H1 (cell line): ENCODE results near the gene ELMO1.

Source experiments
- EZH2 ChIP-seq: fragments of 200-600 bp; sonication (generic); IDR thresholded peaks from 2 replicates; pipeline ENCODE4 v1.7.1; 2012; ENCODE audit warnings: low read depth, mild to moderate bottlenecking, moderate library complexity, low read length, inconsistent platforms; ENCODE audit not compliant: severe bottlenecking
- FOSL1 ChIP-seq: IDR thresholded peaks from 2 replicates; pipeline ENCODE4 v1.6.1; 2011; ENCODE audit warnings: mild to moderate bottlenecking, low read depth, low read length, moderate library complexity; ENCODE audit not compliant: insufficient read depth
- KDM5A ChIP-seq: fragments of 200-600 bp; IDR thresholded peaks from 2 replicates; pipeline ENCODE4 v1.7.1; 2012; ENCODE audit warnings: mild to moderate bottlenecking, low read length, inconsistent platforms, mixed read lengths
- RAD21 ChIP-seq, 2 experiments: IDR thresholded peaks in 1 of 2; conservative IDR thresholded peaks in 1 of 2; 2 replicates each; pipeline ENCODE4 v1.6.1; 2011; ENCODE audit warnings: low read depth in 2 of 2, low read length in 2 of 2, improper control_type of control experiment in 1 of 2, inconsistent platforms in 1 of 2, mild to moderate bottlenecking in 1 of 2, moderate library complexity in 1 of 2
- RFX5 ChIP-seq: IDR thresholded peaks from 2 replicates; pipeline ENCODE4 v1.6.1; 2011; ENCODE audit warnings: low read depth, low read length, improper control_type of control experiment, borderline replicate concordance
- SRF ChIP-seq: IDR thresholded peaks from 2 replicates; pipeline ENCODE4 v1.6.1; 2011; ENCODE audit warnings: mild to moderate bottlenecking, low read depth, low read length, moderate library complexity
- SUZ12 ChIP-seq: fragments of 200-600 bp; sonication (generic); IDR thresholded peaks from 2 replicates; pipeline ENCODE4 v1.6.1; 2012; ENCODE audit warnings: mild to moderate bottlenecking, inconsistent platforms, low read length, moderate library complexity, mixed read lengths
- TAF1 ChIP-seq: IDR thresholded peaks from 2 replicates; pipeline ENCODE4 v1.6.1; 2011; ENCODE audit warnings: mild to moderate bottlenecking, low read depth, low read length
- TBP ChIP-seq: IDR thresholded peaks from 2 replicates; pipeline ENCODE4 v1.6.1; 2011; ENCODE audit warnings: low read depth, low read length, improper control_type of control experiment
- TCF12 ChIP-seq: IDR thresholded peaks from 2 replicates; pipeline ENCODE4 v1.6.1; 2011; ENCODE audit warnings: low read depth, mild to moderate bottlenecking, low read length
- YY1 ChIP-seq: IDR thresholded peaks from 2 replicates; pipeline ENCODE4 v1.6.1; 2011; ENCODE audit warnings: low read depth, mild to moderate bottlenecking, low read length
- ZNF274 ChIP-seq: IDR thresholded peaks from 2 replicates; pipeline ENCODE4 v1.7.0; 2012; ENCODE audit warnings: low read length, borderline replicate concordance; ENCODE audit errors: extremely low read depth
- TF ChIP-seq, protein P1 (sequence below), 3 experiments: IDR thresholded peaks; 1 replicate in 2 of 3; 2 replicates in 1 of 3; pipeline versions ENCODE4 v1.5.1 to v1.6.1; 2011; ENCODE audit warnings: low read length in 3 of 3, mild to moderate bottlenecking in 3 of 3, inconsistent platforms in 2 of 3, low read depth in 1 of 3, moderate library complexity in 1 of 3; ENCODE audit not compliant: insufficient read depth in 1 of 3; ENCODE audit errors: control extremely low read depth in 1 of 3
- TF ChIP-seq, protein P2 (sequence below): IDR thresholded peaks from 2 replicates; pipeline ENCODE4 v1.6.1; 2011; ENCODE audit warnings: low read depth, mild to moderate bottlenecking, low read length; ENCODE audit not compliant: insufficient read depth

DNA sequence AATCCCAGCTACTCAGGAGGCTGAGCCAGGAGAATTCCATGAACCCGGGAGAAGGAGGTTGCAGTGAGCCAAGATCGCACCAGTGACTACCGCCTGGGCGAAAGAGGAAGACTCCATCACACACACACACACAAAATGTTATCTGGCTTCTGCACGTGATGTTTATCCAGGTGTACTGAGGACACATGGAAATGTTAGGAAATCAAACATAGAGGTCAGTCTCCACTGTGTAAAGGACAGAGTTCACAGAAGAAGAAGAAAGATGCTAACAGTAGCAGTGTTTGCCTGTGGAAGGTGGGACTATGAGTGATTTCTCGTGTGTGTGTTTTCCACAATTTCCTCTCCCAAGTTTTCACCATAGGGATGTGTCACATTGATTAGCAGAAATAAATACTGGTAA is 256.9 kb downstream of the ELMO1 start:
- TF ChIP-seq, protein P1, sequence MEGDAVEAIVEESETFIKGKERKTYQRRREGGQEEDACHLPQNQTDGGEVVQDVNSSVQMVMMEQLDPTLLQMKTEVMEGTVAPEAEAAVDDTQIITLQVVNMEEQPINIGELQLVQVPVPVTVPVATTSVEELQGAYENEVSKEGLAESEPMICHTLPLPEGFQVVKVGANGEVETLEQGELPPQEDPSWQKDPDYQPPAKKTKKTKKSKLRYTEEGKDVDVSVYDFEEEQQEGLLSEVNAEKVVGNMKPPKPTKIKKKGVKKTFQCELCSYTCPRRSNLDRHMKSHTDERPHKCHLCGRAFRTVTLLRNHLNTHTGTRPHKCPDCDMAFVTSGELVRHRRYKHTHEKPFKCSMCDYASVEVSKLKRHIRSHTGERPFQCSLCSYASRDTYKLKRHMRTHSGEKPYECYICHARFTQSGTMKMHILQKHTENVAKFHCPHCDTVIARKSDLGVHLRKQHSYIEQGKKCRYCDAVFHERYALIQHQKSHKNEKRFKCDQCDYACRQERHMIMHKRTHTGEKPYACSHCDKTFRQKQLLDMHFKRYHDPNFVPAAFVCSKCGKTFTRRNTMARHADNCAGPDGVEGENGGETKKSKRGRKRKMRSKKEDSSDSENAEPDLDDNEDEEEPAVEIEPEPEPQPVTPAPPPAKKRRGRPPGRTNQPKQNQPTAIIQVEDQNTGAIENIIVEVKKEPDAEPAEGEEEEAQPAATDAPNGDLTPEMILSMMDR (IDR thresholded peaks at IDR 0.05; ENCODE audit: control extremely low read depth in 1 of 3, insufficient read depth in 1 of 3, low read depth in 1 of 3, low read length in 3 of 3) = no peak
- TF ChIP-seq TCF12 (no peak), EZH2 (no peak), ZNF274 (no peak), RAD21 (IDR thresholded peaks at IDR 0.05 in 1 of 2, conservative IDR thresholded peaks at IDR 0.05 in 1 of 2; ENCODE audit: low read depth in 2 of 2, low read length in 2 of 2) (no peak), TAF1 (no peak), FOSL1 (no peak), SUZ12 (no peak), SRF (no peak), KDM5A (no peak), TBP (no peak), RFX5 (no peak), YY1 (no peak)
- TF ChIP-seq, protein P2, sequence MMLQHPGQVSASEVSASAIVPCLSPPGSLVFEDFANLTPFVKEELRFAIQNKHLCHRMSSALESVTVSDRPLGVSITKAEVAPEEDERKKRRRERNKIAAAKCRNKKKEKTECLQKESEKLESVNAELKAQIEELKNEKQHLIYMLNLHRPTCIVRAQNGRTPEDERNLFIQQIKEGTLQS = no peak
